IPS-18a (cell line): ENCODE measurements around the gene RBM24.
"Not testable (repeated sequence)": the region's sequence is repeated elsewhere in the genome, so short reads cannot be mapped to it uniquely, and the experiment has no call there.

Source experiments
- H3K27ac ChIP-seq: one replicate; pipeline ENCODE4 v1.5.1; 2013; ENCODE audit warnings: low read length
- H3K27me3 ChIP-seq: one replicate; pipeline ENCODE4 v1.6.1; 2013; ENCODE audit warnings: mild to moderate bottlenecking, low read length; ENCODE audit not compliant: control insufficient read depth, insufficient read depth
- H3K36me3 ChIP-seq: one replicate; pipeline ENCODE4 v1.6.1; 2013; ENCODE audit warnings: low read depth, low read length; ENCODE audit not compliant: control insufficient read depth
- H3K4me1 ChIP-seq: one replicate; pipeline ENCODE4 v1.6.1; 2013; ENCODE audit warnings: low read depth, low read length; ENCODE audit not compliant: control insufficient read depth
- H3K4me3 ChIP-seq: one replicate; pipeline ENCODE4 v1.5.1; 2013; ENCODE audit warnings: low read length
- H3K9ac ChIP-seq: one replicate; pipeline ENCODE4 v1.6.1; 2013; ENCODE audit warnings: mild to moderate bottlenecking, low read length, moderate library complexity
- H3K9me3 ChIP-seq: one replicate; pipeline ENCODE4 v1.6.1; 2013; ENCODE audit warnings: low read depth, low read length; ENCODE audit not compliant: control insufficient read depth

Gene RBM24

DNA sequence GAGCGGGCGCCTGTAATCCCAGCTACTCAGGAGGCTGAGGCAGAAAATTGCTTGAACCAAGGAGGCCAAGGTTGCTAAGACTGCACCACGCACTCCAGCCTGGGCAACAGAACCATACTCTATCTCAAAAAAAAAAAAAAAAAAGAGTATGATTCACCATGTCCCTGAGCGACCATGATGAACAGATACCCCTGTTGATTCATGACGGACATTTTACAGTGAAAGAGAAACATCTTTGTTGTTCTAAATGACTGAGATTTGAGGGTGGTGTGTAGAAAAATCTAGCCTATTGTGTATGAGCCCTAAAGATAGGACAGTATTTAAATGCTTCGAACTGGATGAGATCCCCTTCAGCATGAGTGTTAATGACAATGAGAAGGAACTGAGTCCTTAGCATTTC, 32.8 kb downstream of the RBM24 start:
- Histone ChIP-seq H3K4me1 (no peaks in the 10 kb centered on the region), H3K9me3 (no peaks in the 10 kb centered on the region), H3K9ac (no peak overlapping the region), H3K4me3 (no peak overlapping the region), H3K27me3 (no peaks in the 10 kb centered on the region), H3K36me3 (no peaks in the 10 kb centered on the region), H3K27ac (no peak overlapping the region)

- Histone ChIP-seq H3K4me1 (no peaks in the 10 kb centered on the region), H3K9me3 (no peaks in the 10 kb centered on the region), H3K27ac (no peak overlapping the region), H3K9ac (no peak overlapping the region), H3K4me3 (no peak overlapping the region), H3K36me3 (no peaks in the 10 kb centered on the region), H3K27me3 (no peaks in the 10 kb centered on the region)
Measured at GRCh38 chr6:17315262-17315661, 34.1 kb downstream of the RBM24 start.

- H3K9me3 ChIP-seq: no peaks in the 10 kb centered on the region
- no peaks in the 10 kb centered on the region for H3K27me3 ChIP-seq
- no peak overlapping the region for H3K27ac ChIP-seq
- H3K36me3 ChIP-seq: no peaks in the 10 kb centered on the region
- no peak overlapping the region for H3K4me3 ChIP-seq
- no peak overlapping the region for H3K9ac ChIP-seq
- no peaks in the 10 kb centered on the region for H3K4me1 ChIP-seq
Measured at GRCh38 chr6:17318435-17319165, 37.4 kb downstream of the RBM24 start.

DNA sequence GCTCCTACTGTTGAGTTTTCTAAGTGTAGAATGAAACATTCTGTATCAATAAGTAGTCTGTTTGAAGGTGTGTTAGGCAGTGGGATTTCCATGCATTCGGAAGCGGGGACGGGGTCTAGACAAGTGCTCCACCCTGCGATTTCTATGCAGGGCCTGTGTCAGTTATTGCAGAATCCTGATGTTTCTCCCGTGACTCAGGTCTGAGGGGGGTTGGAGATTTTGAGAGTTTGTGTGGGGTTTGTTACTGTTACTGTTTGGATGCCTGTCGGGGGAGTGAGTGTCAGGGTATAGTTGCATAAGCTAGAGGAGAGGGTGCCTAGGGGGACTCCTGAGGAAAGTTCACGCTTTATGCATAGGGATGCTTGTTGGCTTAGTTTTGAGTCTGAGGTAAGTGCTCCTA, 39.1 kb downstream of the RBM24 start:
- H3K27me3 ChIP-seq, H3K36me3 ChIP-seq, H3K4me3 ChIP-seq, H3K27ac ChIP-seq, H3K9me3 ChIP-seq, H3K9ac ChIP-seq, H3K4me1 ChIP-seq: not testable (repeated sequence)

DNA sequence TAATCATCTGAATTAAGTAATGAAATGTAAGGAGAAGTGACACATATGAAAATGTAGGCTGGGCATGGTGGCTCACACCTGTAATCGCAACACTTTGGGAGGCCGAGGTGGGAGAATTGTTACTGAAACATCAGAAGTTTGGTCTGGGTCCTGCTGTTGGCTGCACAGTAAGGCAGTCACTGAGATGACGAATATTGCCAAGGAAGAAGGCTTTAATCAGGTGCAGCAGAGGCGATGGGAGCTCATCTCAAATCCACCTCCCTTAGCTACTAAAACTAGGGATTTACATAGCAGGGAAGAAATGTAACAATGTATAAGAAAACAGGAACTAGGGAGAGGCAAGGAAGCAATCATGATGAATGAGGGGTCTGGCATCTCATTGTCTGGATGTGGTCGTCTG, 50.1 kb downstream of the RBM24 start:
- H3K36me3 ChIP-seq: no peaks in the 10 kb centered on the region
- no peak overlapping the region for H3K27ac ChIP-seq
- no peaks in the 10 kb centered on the region for H3K4me1 ChIP-seq
- H3K9ac ChIP-seq: no peak overlapping the region
- no peaks in the 10 kb centered on the region for H3K9me3 ChIP-seq
- H3K27me3 ChIP-seq: no peaks in the 10 kb centered on the region
- H3K4me3 ChIP-seq: no peak overlapping the region

DNA sequence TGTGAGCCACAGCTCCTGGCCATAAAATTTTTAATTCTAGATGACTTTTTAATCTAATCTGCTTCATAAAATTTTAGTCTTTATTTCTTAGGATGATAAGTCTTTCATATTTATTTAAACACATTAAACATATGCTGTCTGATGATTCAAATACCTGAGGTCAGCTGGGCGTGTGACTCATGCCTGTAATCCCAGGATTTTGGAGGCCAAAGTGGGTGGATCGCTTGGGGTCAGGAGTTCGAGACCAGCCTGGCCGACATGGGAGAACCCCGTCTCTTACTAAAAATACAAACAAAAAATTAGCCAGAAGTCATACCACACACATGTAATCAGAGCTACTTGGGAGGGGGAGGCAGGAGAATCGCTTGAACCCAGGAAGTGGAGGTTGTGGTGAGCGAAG, 53.1 kb downstream of the RBM24 start:
- no peaks in the 10 kb centered on the region for H3K4me1 ChIP-seq
- H3K27ac ChIP-seq: no peak overlapping the region
- no peak overlapping the region for H3K4me3 ChIP-seq

GRCh38 chr6:17336425-17336824, 55.3 kb downstream of the RBM24 start:
- Histone ChIP-seq H3K9me3 (no peaks in the 10 kb centered on the region), H3K27me3 (no peaks in the 10 kb centered on the region), H3K36me3 (no peaks in the 10 kb centered on the region), H3K4me1 (no peaks in the 10 kb centered on the region), H3K27ac (no peak overlapping the region), H3K9ac (no peak overlapping the region), H3K4me3 (no peak overlapping the region)

More for the DNA sequence above, 53.1 kb downstream of the RBM24 start:
- no peak overlapping the region for H3K9ac ChIP-seq
- H3K27me3 ChIP-seq: no peaks in the 10 kb centered on the region
- no peaks in the 10 kb centered on the region for H3K9me3 ChIP-seq
- no peaks in the 10 kb centered on the region for H3K36me3 ChIP-seq

DNA sequence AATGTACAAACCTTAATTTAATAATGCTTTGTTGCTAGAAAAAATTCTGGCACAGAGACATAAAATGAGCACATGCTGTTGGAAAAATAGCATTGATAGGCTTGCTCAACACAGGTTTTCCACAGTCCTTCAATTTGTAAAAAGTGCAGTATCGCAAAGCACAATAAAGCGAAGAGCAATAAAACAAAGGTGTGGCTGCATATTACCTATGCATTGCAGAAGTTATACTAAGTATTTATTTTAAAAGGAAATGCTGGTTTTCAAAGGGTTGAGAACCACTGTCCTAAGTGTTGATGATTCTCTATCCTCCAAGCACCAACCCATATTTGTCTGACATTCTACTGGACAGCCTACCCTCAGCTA, 58.1 kb downstream of the RBM24 start:
- Histone ChIP-seq H3K27me3 (no peaks in the 10 kb centered on the region), H3K4me1 (no peaks in the 10 kb centered on the region), H3K9me3 (no peaks in the 10 kb centered on the region), H3K9ac (no peak overlapping the region), H3K36me3 (no peaks in the 10 kb centered on the region), H3K4me3 (no peak overlapping the region), H3K27ac (no peak overlapping the region)

GRCh38 chr6:17341117-17341805, 60.1 kb downstream of the RBM24 start:
- H3K9ac ChIP-seq: no peak overlapping the region
- H3K27me3 ChIP-seq: no peaks in the 10 kb centered on the region
- H3K27ac ChIP-seq: no peak overlapping the region
- H3K4me1 ChIP-seq: no peaks in the 10 kb centered on the region
- H3K36me3 ChIP-seq: no peaks in the 10 kb centered on the region
- no peaks in the 10 kb centered on the region for H3K9me3 ChIP-seq
- H3K4me3 ChIP-seq: no peak overlapping the region

DNA sequence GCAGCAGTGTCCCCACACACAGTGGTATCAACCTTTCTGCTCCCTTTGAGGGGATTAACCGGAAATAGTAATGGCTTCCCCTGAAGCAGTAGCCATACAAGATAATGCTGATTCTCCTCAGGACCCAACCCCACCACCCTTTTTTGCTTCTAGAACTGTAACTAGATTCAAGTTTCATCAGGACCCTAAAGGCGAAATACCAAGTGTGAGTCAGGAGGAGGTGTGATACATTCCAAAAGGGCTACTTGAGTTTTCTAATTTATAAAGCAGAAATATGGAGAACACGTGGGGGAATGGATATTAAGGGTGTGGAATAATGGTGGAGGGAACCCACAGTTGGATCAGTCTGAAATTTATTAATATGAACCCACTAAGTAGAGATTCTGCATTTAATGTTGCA, 60.7 kb downstream of the RBM24 start:
- Histone ChIP-seq H3K9ac (no peak overlapping the region), H3K27ac (no peak overlapping the region), H3K4me1 (no peaks in the 10 kb centered on the region), H3K36me3 (no peaks in the 10 kb centered on the region), H3K4me3 (no peak overlapping the region), H3K27me3 (no peaks in the 10 kb centered on the region), H3K9me3 (no peaks in the 10 kb centered on the region)

GRCh38 chr6:17343215-17343614, 62.1 kb downstream of the RBM24 start:
- no peaks in the 10 kb centered on the region for H3K36me3 ChIP-seq
- H3K9ac ChIP-seq: no peak overlapping the region
- H3K4me1 ChIP-seq: no peaks in the 10 kb centered on the region
- no peaks in the 10 kb centered on the region for H3K27me3 ChIP-seq
- no peak overlapping the region for H3K27ac ChIP-seq
- H3K9me3 ChIP-seq: no peaks in the 10 kb centered on the region
- no peak overlapping the region for H3K4me3 ChIP-seq
